Measurements from ENCODE around the gene DSTYK.

DSTYK gene

DNA sequence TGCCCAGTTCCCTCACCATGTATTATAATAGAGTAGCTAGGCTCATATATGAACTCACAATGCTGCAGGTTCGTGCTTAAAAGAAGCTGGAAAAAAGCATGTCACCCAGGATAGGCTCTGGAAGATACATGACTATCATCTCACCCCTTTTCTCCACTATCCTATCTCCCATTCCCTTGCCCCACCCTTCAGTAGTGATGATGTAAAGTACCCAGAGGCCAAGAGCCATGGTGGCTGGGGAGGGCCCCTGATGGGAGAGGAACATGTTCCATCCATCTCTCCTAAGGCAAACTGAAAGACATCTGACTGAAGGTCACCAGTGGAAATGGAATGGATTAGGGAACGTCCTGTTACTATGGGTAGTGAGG lies 69.4 kb downstream of the DSTYK start:
- TF ChIP-seq, protein P1, sequence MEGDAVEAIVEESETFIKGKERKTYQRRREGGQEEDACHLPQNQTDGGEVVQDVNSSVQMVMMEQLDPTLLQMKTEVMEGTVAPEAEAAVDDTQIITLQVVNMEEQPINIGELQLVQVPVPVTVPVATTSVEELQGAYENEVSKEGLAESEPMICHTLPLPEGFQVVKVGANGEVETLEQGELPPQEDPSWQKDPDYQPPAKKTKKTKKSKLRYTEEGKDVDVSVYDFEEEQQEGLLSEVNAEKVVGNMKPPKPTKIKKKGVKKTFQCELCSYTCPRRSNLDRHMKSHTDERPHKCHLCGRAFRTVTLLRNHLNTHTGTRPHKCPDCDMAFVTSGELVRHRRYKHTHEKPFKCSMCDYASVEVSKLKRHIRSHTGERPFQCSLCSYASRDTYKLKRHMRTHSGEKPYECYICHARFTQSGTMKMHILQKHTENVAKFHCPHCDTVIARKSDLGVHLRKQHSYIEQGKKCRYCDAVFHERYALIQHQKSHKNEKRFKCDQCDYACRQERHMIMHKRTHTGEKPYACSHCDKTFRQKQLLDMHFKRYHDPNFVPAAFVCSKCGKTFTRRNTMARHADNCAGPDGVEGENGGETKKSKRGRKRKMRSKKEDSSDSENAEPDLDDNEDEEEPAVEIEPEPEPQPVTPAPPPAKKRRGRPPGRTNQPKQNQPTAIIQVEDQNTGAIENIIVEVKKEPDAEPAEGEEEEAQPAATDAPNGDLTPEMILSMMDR (IDR thresholded peaks at IDR 0.05; ENCODE audit: insufficient read depth, missing control alignments): no peak
- FAIRE-seq: no peak
- DNase-seq (ENCODE audit: insufficient read length, low spot score): no peak

DNA sequence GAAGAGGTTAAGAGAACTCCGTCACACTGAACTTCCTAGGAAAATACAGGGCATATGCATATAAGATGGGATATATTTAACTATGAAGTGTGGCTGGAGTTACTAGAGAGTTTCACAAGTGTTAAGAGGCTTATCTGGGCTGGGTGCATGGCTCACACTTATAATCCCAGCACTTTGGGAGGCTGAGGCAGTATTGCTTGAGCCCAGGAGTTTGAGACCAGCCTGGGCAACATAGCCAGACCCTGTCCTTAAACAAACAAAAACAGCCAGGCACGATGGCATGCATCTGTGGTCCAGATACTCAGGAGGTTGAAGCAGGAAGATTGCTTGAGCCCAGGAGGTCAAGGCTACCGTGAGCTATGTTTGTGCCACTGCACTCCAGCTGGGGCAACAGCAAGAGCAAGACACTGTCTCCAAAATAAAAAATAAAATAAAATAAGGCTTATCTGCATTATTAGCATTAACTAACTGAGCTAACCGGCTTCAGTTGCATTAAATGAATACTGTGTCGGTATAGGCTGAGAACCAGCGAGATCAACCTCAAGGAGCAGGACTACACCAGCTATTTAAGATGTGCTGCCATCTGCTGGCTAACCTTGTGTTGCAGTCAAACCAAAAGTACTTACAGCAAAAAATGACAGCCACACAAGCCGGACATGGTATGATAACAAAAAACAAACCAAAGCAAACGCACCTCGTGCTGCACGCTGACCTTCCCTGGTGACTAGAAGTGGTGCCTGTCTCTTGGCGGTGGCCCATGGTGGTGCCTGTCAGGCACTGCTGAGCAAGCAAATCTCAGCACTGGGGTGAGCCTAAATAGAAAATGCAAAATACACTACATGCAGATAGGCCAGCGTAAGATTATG lies 70.0 kb downstream of the DSTYK start:
- TF ChIP-seq, protein P1 (IDR thresholded peaks at IDR 0.05; ENCODE audit: insufficient read depth, missing control alignments): peak; percentile 95
- DNase-seq (ENCODE audit: insufficient read length, low spot score) (peak; percentile 46), FAIRE-seq (peak; percentile 85)

DNA sequence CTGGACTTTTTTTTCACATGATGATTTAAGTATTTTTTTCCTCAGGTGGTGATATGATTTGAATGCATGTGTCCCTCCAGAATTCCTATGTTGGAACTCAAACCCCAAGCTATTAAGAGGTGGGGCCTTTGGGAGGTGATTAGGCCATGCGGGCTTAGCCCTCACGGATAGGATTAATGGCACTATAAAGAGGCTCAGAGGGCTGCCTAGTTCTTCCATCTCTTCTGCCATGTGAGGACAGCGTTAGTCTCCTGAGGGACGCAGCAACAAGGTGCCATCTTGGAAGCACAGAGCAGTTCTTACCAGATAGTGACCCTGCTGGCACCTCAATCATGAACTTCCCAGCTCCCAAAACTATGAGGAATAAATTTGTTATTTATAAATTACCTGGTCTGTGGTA lies 71.4 kb downstream of the DSTYK start:
- DNase-seq (ENCODE audit: insufficient read length, low spot score): peak; percentile 37
- peak; percentile 21 for FAIRE-seq
- TF ChIP-seq, protein P1 (IDR thresholded peaks at IDR 0.05; ENCODE audit: insufficient read depth, missing control alignments): no peak

DNA sequence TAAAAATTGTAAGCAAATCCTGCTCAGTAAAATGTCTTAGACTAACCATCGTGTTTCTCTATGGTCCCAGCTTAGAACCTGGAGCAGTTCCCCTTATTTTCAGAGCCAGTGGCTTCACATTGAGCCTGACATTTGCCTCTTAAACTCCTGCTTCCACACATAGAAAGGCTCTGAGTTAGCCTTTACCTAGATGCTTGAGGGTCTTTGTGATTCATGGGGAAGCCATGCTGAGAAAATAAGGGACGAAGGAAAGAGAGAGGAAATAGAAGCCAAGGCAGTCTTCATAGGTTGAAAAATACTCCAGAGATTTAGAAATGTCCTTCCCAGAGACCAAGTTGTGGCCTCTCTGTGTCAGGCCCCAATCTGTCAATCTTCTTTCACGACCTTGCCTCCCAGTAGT lies 73.6 kb downstream of the DSTYK start:
- FAIRE-seq: no peak
- no peak for DNase-seq (ENCODE audit: insufficient read length, low spot score)
- TF ChIP-seq, protein P1 (IDR thresholded peaks at IDR 0.05; ENCODE audit: insufficient read depth, missing control alignments): no peak

DNA sequence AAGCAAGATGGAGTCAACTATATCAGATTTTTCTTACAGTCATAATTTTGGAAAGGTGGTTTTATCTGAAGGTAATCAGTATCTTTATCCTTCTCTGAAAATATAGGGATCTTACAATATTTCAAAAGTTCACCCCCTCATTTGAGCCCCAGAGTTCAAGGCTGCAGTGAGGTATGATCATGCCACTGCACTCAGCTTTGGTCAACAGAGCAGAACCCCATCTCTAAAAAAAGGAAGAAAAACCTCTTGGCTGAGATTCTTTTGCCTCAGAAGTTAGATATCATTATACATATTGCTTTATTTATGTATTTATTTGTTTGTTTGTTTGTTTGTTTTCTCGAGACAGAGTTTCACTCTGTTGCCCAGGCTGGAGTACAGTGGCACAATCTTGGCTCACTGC lies 78.2 kb downstream of the DSTYK start:
- DNase-seq (ENCODE audit: insufficient read length, low spot score): no peak
- TF ChIP-seq, protein P1 (IDR thresholded peaks at IDR 0.05; ENCODE audit: insufficient read depth, missing control alignments): no peak
- no peak for FAIRE-seq

DNA sequence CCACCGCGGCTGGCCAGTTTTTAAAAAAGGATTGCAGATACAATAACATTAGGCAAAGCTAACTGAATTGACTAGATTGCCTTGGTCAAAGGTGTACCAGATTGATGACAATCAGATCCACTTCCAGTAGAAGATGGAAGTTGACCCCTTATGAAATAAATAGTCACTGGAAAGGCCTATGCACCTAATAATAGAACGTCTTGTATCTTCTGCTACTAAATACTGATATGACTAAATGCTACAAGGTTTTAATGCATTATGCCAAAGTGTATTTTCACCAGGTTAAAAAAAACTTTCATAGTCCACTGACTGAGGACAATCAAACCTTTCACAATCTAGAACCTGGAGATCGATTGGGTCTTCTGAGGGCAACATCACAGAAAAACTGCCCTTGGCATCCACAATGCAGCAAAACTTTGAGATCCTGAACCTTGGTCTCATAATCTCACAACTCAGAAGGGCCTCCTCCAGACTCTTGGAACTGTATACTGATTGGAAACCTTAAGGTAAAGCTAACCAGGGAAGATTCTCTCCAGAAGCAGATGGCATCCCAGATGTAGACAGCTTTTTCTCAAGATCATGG lies 82.0 kb downstream of the DSTYK start:
- TF ChIP-seq, protein P1 (IDR thresholded peaks at IDR 0.05; ENCODE audit: insufficient read depth, missing control alignments): no peak
- FAIRE-seq: peak; percentile 55
- DNase-seq (ENCODE audit: insufficient read length, low spot score): no peak

DNA sequence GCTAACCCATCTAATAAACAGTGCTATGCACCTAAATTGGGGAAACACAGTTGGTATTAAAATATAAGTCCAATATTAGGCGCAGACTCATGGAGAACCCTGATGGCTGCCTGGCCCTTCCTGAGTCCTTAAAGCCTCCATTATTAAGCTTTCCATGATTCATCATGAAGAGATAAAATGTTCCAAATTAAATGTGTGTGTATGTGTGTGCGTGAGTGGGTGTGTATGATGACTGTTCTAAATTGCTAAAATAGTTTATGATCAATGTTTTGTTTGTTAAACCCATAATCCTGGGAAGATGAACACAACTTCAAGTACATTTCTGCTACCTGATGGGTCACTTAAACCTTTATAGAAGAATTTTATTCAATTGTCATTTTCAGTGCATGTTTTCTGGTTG lies 83.5 kb downstream of the DSTYK start:
- TF ChIP-seq, protein P1 (IDR thresholded peaks at IDR 0.05; ENCODE audit: insufficient read depth, missing control alignments): no peak
- no peak for DNase-seq (ENCODE audit: insufficient read length, low spot score)
- peak; percentile 6 for FAIRE-seq

Measured in D721Med (cell line).